CD4-positive, alpha-beta T cell treated with Interferon gamma for 1 hour (primary cell): ENCODE data around the gene SLC5A10.
"Not testable (repeated sequence)": the region's sequence is repeated elsewhere in the genome, so short reads cannot be mapped to it uniquely, and the experiment has no call there.

ENCODE experiments used
- DNase-seq: peaks from one replicate; pipeline ENCODE4 v3.0.0-alpha.2; 2020

Gene SLC5A10

DNA sequence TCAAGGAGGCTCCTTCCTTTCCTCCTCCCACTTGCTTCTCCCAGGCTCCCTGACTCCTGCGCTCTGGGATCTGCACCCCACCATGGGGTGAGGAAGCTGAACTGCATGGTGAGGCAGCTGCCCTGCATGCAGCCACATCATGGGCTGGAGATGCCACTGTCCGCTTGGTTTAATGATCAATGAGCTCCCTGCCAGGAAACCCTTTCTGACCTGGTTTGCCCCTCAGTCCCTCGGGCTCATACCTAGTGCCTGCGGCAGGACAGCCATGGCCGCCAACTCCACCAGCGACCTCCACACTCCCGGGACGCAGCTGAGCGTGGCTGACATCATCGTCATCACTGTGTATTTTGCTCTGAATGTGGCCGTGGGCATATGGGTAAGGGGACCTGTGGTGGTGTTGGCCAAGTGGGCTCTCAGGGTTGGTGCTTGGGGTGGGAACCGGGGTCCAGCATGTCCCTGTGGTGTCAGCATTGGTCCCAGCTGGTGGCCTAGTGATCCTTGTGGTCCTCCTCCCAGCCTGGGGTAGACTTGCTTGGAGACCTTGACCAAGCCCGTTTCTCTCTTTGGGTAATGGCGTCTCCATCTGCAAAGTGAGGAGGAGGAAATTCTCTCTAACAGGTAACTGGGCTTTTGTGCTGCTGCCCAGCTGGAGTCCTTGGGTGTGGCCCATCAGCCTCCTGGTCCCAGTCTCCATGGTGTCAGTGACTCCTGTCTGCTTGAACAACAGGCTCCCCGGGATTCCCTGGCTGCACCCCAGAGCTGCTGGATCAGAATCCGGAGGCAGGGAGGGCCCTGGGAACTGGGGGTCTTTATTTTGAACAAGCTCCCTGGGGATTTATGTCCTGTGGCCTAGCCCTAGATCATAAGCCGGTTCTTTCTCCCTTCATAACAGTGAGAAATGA lies at the start of gene SLC5A10:
TSS of gene SLC5A10 (plus strand) at position 225 of the 902 bp plus-strand sequence. CDS start at position 266, 41 bp downstream.
- DNase-seq, result no peak

DNA sequence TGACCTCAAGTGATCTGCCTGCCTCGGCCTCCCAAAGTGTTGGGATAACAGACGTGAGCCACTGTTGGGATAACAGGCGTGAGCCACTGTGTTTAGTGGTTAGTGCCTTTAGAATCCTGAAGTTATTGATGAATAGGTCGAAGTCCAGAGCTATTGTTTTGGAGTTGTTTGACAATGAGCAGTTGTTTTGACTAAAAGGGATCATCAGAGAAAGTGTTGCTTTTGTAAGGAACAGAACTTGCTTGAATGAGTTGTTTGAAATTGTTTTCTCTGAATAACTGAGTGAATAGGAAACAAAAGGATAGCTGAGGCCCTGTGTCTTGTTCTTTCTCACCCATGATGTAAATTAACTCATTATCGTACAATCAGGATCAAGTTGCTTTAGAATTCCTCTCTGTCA lies 47.5 kb upstream of the SLC5A10 start:
- no peak for DNase-seq

DNA sequence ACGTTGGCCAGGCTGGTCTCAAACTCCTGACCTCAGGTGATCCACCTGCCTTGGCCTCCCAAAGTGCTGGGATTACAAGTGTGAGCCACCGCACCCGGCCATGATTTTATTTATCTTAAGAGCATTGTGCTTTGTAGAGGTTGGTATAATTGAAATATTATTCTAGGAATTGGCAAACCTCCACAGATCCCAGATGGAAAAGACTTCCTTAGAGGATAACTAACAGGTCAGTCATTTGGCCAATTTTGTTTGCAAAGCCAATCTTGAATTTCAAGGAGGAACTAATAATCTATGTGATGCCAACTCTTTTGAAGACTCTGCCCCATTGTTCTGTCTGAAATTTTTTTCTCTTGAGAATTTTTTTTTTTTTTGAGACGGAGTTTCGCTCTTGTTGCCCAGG lies 46.7 kb upstream of the SLC5A10 start:
- no peak for DNase-seq

DNA sequence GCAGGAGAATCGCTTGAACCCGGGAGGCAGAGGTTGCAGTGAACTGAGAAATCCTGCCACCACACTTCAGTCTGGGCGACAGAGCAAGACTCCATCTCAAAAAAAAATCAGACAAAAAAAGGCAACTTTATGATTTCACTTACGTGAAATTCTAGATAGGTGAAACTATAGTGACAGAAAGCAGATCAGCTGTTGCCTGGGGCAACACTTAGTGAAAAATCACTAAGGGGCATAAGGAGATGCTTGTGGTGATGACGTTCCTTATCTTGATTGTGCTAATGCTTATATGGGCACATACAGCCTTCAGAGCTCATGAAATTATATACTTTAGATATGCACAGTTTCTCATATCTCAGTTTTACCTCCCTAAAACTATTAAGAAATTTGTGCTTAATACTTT lies 41.6 kb upstream of the SLC5A10 start:
- no peak for DNase-seq

DNA sequence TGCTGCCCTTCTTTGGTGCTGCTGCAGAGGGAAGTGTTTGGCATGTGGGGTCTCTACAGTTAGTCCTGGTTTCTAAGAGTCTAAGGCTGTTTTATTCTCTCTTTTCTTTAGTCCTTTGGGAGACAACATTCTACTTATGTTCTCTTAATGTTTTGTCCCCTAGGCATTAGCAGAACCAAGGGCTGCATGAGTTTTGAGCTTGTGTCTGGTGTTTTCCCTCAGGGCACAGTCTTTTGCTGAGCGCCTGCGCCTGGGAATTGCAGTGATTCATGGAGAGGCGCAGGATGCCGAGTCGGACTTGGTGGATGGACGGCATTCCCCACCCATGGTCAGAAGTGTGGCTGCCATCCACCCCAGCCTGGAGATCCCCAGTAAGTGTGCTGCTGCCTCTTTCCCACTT lies 41.1 kb upstream of the SLC5A10 start:
- no peak for DNase-seq

DNA sequence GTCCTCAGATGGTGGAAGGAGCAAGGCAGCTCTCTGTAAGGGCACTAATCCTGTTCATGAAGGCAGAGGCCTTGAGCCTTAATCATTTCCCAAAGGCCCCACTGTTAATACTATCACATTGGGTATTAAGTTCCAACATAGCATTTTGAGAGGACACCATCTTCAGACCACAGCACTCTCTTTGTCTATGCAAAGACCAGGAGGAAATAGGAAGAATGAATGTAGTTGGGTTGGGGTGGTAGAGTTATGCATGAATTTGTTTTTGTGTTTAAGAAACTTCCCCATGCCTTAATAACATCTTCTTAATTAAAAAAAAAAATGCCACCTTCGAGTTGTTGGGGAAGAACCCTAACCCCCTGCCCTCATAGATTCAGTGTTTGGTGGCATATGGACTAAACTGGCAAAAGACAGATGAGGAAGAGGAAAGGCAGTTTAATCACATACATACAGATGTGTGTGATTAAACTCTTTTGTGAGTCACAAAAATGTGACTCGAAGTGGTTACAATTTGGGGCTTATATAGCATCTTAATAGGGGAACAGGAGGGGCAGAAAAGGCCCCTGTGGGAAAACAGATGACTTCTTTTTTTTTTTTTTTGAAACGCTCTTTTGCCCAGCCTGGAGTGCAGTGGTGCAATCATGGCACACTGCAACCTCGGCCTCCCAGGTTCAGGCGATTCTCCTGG lies 35.0 kb upstream of the SLC5A10 start:
- DNase-seq, result no peak

DNA sequence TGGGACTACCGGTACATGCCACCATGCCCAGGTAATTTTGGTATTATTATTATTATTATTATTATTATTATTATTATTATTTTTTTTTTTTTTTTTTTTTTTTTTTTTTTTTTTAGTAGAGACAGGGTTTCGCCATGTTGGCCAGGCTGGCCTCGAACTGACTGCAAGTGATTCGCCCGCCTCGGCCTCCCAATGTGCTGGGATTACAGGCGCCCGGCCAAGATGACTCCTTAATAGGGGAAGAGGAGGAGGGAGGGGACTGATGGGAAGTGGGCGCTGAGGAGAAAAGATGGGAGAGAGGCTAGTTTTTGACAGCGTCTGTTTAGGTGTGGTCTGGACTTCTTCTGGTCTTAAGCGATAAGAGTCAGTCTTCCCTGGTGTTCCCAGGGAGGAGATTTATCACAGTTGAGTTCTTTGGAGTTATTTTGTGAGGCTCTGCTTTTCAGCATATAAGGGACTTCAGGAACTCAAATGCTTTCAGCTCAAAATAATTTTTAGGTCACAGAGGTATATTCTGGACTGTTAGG lies 34.4 kb upstream of the SLC5A10 start:
- no peak for DNase-seq

DNA sequence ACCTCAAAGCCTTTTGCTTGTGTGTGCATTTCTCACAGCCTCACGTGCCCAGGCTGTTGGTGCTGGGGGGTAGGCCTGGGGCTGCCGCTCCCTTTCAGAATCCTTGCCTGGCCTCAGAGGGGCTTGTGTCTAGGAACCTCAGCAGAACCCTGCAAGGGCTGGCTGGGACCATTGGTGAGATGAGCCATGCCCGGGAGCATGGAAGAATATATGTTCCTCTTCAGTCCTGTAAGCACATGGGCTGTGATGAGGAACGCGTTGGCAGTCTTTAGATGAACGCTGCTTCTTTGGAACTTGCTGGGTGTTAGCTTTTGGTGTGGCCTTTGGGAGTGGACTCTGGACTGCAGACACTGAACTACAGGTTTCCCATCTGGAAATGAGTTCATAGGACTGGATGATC lies 32.0 kb upstream of the SLC5A10 start:
- no peak for DNase-seq

DNA sequence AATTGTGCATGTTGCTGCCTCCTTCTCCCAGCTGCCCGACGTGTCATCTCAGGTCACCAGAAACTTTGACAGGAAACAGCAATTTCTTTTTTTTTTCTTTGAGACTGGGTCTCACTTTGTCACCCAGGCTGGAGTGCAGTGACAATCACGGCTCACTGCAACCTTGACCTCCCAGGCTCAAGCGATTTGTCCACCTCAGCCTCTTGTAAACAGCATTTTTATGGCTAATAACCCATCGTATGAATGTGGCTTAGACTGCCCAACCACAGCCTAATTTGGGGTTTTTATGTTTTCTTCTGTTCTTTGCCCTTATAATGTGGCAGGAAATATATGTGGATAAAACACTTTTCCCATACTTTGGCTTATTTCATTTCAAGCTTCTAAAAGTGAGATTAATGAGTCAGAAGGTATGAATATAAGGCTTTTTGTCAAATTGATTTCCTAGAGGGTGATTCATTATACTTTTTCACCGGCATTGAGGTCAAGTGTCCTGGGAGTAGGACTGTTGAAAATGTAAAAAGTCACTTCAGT lies 31.0 kb upstream of the SLC5A10 start:
- DNase-seq, result no peak

DNA sequence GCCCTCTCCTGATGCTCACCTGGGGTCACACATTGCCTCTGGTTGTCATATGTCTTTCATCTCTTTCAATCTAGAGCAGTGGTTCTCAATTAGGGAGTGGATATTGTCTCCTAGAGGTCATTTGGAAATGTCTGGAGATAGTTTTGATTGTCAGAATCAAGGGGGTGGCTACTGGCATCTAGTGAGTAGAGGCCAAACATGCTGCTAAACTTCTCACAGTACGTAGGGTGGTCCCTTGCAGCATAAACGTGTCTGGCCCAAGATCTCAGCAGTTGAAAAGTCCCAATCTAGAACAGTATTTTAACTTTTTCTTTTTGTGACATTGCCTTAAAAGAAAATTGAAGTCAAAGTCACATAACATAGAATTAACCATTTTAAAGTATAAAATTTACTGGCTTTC lies 30.5 kb upstream of the SLC5A10 start:
- no peak for DNase-seq

DNA sequence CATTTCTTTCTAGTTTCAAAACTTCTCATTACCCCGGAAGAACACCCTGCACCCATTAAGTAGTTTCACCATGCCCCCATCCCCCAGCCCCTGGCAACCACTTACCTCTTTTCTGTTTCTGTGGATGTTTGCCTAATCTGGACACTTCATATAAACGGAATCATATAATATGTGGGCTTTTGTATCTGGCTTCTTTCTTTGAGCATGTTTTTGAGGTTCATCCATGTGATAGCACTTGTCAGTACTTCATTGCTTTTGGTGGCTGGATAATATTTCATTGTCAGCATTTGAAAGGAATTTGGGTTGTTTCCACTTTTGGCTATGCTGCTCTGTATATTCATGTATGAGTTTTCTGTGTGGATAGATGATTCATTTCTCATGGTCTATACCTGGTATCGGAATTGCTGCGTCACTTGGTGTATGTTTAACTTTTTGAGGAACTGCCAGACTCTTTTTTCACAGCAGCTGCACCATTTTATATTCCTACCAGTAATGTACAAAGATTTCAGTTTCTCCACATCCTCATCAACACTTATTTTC lies 30.0 kb upstream of the SLC5A10 start:
- DNase-seq, result no peak

DNA sequence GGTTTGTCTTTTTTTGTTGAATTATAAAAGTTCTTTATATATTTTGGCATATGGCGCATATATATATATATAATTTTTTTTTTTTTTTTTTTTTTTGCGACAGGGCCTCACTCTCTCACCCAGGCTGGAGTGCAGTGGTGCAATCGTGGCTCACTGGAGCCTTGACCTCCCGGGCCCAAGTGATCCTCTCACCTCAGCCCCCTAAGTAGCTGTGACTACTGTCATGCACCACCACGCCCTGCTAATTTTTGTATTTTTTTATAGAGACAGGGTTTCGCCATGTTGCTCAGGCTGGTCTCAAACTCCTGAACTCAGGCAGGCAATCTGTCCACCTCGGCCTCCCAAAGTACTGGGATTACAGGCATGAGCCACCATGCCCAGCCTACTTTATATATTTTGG lies 29.4 kb upstream of the SLC5A10 start:
- not testable (repeated sequence) for DNase-seq

DNA sequence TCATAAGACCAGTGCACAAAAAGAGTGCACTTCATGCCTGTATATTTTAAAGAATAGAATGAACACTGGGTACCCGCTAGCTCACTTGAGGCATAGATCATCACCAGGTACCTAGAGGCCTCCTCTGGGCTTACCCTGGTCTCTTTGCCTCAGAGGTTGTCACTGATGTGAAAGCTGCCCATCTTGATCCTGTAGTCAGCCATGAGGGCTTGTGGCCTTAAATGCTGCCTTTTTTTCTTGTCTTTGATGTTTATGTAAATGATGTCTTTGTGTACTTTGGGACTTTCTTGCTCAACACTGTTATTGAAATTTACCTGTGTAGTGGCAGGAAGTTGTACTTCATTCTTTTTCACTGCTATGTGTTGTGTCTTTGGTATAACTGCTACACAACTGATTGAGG lies 26.8 kb upstream of the SLC5A10 start:
- no peak for DNase-seq

DNA sequence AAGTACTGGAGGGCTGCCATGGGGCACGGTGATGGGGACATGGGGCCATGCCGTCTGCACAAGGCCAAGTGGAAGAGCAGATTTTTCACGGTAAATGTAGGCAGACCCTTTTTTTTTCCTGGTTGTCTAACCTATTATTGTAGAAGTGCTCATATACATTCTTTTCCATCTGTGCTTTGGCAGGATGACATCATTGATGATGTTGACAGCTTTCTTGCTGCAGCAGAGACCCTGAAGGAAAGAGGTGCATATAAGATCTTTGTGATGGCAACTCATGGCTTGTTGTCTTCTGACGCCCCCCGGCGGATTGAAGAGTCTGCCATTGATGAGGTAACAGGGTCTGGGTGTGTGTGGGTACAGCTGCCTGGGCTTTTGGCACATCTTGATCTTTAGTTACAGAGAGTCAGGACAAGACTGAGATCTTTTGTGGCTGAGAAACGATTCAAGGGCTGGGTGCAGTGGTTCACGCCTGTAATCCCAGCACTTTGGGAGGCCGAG lies 23.3 kb upstream of the SLC5A10 start:
- no peak for DNase-seq

DNA sequence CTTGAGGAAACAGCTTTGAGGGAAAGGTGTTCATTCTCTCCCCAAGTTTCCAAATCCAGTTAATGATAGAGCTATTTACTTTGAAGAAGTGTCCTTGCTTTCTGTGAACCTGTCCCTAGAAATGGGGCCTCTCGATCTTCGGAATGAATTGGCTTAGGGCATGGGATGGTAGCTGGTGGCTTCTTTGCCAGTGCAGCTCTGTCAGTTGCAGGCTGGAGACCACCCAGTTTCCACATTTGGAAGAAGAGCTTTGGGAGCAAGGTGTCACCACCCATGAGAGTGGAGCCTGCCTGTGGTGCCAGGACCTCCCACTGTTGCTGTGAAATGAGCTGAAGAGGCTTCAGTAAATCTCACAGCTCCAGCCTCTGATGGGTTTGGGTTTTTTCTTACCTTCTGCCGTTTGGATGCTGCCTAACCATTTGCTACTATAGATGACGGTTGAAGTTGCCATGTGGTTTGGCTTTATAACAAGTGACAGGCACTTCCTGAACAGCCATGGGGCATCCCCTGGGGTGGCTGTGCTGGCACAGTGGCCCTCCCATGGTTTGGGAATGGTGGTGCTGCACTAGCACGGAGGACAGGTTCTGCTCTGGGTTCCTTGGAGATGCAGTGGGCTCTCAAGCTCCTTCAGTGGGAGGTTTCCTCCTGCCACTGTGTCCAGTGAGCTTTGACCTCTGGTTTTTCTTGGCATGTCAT lies 19.5 kb upstream of the SLC5A10 start:
- peak; percentile 11 for DNase-seq

DNA sequence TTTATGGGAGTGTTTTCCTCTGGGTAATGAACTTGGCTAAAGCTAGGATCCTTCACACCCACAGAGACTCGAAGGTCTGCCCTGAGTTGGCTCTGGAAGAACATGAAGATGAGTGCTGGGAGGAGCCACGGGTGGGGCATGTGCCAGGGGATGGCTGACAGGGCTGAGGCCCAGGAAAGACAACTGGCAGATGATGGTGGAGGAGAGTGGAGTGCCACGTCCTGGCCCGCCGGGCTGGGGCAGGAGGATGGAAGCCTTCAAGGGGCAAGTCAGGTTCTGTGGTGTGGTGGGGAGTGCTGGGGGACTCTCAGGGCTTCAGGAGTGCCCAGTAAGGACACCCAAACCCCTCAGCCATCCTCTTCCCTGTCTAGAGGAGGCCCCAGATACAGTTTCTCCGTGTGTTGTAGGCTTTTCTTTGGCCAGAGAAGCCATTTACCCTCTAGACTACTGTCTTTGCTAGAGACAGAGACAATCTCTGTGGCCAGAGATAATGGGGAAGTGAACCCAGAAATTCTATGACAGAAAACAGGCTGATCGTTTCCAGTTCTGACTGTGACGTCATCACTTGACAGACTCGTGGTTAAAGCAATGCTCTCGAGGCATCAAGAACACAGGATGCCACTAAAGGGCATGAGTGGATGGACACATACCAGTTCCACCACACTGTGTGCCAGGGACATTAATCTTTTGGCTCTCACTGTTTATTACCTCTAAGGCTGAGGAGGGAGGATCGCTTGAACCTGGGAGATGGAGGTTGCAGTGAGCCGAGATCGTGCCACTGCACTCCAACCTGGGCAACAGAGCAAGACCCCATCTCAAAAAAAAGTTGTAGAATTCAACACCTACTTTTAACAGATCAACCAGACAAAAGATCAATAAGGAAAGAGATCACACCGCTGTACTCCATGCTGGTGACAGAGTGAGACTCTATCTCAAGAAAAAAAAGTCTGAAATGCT lies 18.6 kb upstream of the SLC5A10 start:
- DNase-seq, result peak; percentile 22

DNA sequence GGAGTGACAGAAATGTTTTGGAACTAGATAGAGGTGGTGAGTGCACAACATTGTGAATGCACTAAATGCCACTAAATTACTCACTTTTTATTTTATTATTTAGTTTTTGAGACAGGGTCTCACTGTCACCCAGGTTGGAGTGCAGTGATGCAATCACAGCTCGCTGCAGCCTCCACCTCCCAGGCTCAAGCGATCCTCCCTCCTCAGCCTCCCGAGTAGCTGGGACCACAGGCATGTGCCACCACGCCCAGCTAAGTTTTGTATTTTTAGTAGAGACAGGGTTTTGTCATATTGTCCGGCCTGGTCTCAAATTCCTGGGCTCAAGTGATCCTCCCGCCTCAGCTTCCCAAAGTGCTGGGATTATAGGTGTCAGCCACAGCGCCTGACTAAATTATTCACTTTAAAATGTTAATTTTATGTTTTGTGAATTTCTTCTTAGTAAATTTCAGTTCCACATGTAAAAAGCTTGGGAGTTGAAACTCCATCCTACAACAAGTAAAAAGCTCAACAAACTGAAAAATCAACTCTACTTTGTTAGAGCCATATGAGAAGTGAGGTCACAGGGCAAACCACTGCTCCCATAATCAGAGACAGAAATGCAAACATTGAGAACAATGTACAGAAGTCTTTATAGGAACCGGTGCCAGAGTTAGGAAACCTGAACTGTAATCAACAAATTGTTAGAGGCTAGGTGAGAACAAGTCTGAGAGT lies 13.8 kb upstream of the SLC5A10 start:
- no peak for DNase-seq

DNA sequence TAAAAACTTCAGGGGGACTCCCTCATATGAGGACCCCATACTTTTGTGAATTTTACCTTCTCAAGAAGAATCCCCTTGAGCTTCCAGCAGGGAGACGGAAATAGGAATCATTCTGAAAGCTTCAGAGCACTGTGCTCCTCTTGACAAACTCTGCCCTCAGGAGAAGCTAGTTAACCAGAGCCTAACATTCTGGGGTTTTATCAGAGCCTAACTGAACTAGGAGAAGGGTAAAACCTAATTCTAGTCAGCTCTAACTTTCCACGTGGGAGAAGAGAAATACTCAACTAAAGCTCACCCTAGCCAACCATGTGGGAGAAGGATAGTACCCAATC lies 13.3 kb upstream of the SLC5A10 start:
- no peak for DNase-seq

DNA sequence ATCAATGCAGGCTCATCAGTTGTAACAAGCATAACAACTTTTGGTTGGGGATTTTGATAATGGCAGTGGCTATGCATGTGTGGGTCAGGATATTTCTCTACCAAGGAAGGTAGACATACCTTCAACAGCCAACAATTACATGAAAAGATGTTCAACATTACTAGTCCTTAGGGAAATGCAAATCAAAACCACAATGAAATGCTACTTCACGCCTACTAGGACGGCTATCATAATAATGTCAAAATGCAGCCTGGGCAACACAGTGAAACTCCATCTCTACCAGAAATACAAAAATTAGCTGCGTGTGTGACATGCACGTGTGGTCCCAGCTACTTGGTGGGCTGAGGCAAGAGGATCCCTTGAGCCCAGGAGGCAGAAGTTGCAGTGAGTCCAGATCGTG lies 7.3 kb upstream of the SLC5A10 start:
- no peak for DNase-seq

DNA sequence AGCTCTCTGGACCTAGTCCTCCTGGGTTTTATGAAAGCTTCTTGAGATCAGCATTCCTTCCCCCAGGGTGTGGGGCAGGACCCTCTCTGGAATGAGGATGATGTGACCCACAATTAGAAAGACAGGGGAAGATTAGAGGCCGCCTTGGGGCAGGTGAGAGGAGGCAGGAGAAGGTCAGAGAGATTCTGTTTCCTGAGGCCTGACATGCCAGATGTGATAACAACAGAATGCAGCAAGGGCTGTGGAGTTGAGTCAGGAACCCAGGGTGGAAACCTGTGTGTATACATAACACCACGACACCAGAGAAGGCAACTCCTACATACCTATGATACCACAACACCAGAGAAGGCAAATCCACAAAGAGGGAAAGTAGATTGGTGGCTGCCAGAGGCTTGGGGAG lies 5.4 kb upstream of the SLC5A10 start:
- no peak for DNase-seq

DNA sequence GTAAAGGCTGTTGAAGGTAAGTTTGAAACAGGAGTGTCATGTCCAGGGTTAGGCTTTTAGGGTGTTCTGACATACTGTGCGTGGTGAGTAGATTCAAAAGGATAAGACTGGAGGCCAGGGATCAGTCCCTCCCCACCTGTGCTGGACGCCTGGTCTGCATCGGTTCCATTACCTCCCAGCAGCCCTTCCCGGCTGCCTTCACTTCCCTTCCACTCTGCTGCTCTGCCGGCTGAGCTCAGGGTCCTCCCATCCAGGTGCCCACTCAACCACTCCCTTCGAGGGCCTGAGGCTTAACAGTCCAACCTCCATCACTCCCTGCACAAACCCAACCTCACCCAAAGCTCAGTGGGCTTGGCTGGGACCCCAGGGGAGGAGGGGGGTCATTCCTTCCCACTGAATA lies 4.1 kb upstream of the SLC5A10 start:
- DNase-seq, result no peak
